ENCODE results near the gene HMCN2.

HMCN2 gene

GRCh38 chr9:130290291-130291181 is 25.0 kb downstream of the HMCN2 start:
- DNase-seq (ENCODE audit: low spot score) = no peak

DNA sequence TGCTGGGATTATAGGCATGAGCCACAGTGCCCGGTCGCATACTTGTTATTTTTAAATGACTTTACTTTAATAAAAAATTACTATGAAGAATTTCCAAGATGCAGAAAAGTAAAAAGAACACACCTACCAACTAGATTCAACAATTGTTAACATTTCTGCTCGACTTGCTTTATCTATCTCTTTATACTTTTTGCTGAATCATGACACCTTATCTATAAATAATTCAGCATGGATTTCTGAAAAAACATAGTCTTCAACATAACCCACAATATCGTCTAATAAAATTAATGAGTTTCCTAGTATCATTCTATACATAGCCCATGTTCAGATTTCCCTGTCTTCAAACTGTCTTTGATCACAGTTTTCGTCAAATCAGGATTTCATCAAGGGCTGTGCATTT is 25.9 kb downstream of the HMCN2 start:
- no peak for DNase-seq (ENCODE audit: low spot score)

DNA sequence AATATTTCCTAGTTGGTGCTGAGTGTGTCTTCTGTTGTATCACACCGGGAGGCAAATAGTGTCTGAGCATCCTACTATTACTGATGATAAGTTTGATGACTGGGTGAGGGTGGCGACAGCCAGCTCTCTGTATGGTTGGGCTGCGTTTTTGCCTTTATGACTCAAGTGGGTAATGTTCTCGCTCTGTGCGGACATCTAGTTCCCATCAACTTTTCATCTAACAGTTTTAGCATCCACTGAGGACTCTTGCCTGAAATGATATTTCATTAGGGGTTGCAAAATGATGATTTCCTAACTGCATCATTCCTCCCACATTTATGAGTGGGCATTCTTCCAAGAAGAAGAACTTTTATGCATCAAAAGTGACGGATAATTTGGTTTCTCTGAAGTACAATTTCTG is 26.5 kb downstream of the HMCN2 start:
- no peak for DNase-seq (ENCODE audit: low spot score)

DNA sequence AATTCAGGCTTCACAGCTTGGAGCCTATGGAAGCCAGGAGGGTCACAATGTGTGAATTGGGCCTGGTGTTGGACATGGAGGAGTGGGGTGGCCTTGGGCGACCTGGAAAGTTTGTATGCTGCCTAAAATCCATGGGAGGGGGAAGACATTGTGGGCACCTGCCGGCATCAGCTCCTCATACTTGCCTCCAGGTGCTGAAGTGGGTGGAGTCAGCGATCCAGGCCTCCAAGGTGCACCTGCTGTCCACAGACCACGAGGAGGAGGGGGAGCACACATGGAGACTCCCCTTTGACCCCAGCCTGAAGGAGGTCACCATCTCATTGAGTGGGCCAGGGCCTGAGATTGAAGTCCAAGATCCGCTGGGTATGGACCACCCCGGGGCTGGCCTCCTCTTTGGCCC is 29.1 kb downstream of the HMCN2 start:
- DNase-seq (ENCODE audit: low spot score) = no peak

- DNase-seq (ENCODE audit: low spot score) = no peak
Measured at GRCh38 chr9:130295431-130295830, 29.9 kb downstream of the HMCN2 start.

DNA sequence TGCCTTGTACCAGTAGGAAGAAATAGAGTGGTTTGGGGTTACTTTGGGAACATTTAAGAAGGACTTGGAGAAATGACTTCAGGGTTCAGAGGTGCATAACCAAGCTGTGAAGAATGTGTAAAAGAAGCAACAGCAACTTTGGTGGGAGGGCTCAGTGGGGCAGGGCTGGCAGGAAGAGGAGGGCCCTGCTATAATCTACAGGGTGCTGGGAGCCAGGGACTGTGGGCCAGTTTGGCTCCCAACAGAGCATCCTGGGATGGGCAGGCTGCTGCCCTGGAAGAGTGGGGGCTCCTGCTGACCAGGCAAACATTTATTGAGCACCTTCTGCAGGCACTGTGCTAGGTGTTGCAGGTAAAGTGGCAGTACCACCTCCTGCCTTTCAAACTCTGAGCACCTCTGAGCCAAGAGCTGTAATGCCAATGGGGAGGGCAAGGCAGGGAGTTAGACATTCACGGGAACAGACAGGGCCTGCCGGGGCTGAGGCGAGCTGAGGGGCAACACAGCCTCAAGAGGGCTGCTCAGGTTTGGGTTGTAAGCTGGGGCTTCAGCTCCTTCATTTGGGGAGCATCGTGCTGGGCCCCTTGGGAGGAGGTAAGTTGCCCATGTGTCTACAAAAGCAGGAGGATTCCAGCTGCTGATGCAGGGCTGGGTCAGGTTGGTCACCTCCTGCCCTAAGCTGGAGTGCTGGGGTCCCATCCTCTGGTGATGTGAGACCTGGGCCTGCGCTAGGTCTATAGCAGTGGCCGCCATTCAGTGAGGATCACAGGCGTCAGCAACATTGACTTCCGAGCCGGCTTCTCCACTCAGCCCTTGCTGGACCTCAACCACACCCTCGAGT is 30.6 kb downstream of the HMCN2 start:
- no peak for DNase-seq (ENCODE audit: low spot score)

DNA sequence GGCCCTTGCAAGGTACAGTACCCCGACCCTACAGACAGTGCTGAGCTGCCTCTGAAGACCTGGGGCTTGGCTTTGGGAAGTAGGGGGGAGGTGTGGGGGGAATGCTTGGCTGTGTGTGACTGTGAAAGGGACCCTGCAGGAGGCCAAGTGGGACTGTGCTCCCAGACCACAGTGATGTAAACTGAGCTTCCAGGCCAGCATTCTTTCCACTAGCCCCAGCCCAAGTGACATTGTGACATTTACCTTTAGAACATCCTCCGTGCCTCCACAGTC is 31.2 kb downstream of the HMCN2 start:
- no peak for DNase-seq (ENCODE audit: low spot score)

DNA sequence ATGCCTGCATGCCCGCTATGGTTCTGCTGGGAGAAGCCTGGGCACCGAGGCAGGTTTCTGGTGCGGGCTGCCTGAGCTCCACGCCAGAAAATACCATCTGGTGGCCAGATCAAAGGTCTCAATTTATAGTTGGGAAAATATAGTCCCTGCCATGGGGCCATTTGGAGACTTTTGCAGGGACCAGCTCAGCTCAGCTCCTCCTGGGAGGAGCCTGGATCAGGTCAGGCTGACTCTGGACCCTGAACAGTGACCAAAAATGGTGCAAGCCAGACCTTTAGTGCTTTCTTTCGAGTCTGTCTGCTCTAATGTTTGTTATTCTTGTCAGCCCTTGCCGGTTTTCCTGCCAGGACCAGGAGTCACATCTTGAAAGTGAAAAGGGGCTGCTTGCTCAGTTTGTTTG is 31.8 kb downstream of the HMCN2 start:
- no peak for DNase-seq (ENCODE audit: low spot score)

- no peak for DNase-seq (ENCODE audit: low spot score)
Measured at GRCh38 chr9:130298662-130299279, 33.2 kb downstream of the HMCN2 start.

- DNase-seq (ENCODE audit: low spot score) = no peak
Measured at GRCh38 chr9:130299785-130300615, 34.4 kb downstream of the HMCN2 start.

DNA sequence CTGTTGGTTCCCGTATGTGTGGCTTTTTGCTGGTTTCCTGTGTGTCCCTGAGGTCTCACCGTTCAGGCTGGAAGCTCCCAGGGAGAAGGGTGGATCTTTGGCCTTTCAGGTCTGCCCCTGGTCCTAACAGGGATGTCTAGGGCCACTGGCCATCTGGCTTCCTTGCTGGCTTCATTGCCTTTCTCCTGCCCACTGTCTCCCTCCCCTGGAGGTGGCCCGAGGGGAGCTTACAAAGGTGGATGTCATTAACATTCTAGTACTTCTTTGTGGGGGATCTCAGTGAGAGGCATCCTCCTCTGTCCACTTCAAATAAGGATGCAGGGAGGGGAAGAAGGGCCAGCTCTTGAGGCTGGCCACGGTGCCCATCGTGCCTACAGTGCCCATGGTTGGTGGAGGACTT is 35.2 kb downstream of the HMCN2 start:
- no peak for DNase-seq (ENCODE audit: low spot score)

DNA sequence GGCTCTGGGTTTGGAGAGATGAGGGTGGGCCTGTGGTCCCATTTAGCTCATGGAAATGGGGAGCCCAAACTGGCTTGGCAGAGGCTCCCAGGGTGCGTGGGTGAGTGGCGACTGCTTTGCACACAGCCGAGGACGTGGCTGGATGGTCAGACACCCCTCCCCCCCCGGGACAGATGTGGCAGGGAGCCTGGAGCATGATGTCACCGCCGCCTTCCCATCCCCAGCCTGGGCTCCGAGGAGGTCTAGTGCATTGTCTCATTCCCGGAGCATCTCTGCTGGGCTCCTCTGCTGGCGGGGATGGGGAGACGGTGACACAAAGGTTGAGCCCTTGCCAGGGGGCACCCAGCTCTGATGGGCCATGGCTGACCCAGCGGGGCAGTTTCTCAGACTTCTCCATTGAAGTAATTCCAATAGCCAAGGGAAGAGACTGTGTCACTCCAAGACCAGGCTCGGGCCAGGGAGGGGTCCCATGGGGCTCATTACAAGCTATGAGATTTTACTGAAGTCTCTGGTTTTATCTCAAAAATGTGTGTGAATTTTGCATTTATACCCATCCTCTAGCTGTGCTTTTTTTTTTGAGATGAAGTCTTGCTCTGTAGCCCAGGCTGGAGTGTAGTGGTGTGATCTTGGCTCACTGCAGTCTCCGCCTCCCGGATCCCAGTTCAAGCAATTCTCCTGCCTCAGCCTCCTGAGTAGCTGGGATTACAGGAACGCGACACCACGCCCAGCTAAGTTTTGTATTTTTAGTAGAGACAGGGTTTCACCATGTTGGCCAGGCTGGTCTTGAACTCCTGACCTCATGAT is 36.1 kb downstream of the HMCN2 start:
- no peak for DNase-seq (ENCODE audit: low spot score)

DNA sequence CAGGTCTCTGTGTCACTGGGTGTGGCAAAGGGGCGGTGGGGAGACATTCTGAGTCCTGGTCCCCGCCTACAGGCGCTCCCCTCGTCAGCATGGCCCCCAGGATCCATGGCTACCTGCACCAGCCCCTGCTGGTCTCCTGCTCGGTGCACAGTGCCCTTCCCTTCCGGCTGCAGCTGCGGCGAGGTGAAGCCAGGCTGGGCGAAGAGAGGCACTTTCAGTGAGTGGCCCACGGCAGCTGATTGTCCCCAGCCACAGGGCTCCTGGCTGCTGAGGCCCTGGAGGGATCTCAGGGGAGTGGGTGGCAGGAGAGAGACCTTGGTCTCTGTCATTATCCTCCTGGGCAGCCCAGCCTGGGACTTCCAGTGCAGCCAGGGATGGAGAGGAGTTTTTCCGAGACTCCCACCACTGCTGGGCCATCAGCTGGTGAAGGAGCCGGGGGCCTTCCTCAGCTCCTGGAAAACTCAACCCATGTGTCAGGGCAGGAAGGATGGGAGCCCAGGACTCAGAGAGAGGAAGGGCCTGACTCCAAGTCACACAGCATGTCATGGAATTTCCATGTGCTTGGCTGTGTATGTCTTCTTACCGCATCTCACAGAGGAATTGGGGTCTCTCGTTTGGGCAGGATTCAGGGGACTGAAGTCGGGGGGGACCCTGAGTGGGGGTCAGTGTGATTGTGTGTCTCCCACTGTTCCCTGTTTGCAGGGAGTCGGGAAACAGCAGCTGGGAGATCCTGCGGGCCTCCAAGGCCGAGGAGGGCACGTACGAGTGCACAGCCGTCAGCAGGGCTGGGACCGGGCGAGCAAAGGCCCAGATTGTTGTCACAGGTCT is 37.4 kb downstream of the HMCN2 start:
- no peak for DNase-seq (ENCODE audit: low spot score)

DNA sequence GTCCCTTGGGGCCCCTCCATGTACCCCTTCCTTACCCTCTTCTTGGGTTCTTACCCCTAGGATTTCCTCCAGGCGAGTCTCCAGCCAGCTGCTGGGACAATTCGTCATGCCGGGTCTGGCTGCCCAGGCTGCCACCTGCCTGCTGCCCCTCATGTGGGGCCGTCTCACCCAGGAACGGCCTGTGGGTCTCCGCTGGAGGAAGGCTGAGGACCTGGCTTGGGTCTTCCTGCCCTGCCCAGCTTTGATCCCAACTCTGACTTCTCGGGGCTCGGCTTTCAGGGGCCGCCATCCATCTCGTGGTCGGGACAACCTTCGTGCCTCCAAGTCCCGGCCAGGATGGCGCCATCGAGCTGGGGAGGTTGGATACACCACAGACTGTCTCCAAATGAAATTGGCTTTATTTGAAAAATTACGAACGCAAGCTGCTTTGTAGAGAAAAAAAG is 38.1 kb downstream of the HMCN2 start:
- no peak for DNase-seq (ENCODE audit: low spot score)

- no peak for DNase-seq (ENCODE audit: low spot score)
Measured at GRCh38 chr9:130304116-130304515, 38.6 kb downstream of the HMCN2 start.

DNA sequence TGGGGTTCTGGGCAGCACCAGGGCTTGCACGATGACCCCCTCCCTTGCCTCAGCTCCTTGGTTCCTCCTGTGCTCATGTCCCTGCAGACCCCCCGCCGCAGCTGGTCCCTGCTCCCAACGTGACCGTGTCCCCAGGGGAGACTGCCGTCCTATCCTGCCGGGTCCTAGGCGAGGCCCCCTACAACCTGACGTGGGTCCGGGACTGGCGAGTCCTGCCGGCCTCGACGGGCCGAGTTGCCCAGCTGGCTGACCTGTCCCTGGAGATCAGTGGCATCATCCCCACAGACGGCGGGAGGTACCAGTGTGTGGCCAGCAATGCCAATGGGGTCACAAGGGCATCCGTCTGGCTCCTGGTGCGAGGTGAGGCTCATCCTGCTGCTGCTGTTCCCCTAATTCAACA is 39.1 kb downstream of the HMCN2 start:
- DNase-seq (ENCODE audit: low spot score) = no peak

GRCh38 chr9:130305381-130305780 is 39.8 kb downstream of the HMCN2 start:
- no peak for DNase-seq (ENCODE audit: low spot score)

- no peak for DNase-seq (ENCODE audit: low spot score)
Measured at GRCh38 chr9:130306823-130307666, 41.5 kb downstream of the HMCN2 start.

DNA sequence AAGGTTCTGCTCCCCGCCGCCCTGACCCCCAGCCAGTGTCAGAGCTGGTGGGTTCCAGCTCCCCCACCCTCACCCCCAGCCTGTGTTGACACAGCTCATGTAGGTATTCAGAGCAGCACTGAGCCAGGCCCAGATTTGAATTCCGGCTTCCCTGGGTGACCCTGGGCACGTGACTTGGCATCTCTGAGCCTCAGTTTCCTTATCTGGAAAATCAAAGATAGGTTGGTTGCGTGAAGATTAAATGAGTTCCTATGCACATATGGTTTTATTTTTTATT is 42.0 kb downstream of the HMCN2 start:
- DNase-seq (ENCODE audit: low spot score) = no peak

All from CD4-positive, alpha-beta T cell treated with Interleukin-6 at 100 ng/mL for 8 hours (primary cell).